K562 (cell line): Measurements from ENCODE around the gene MTOR.
A peak's percentile ranks its signal among the peaks of the same experiment; 100 is the strongest.

Experiments used
- BACH1 ChIP-seq: fragments of 200-800 bp; sonication (Bioruptor generic); IDR thresholded peaks from 2 replicates; pipeline ENCODE4 v1.6.1; 2016; ENCODE audit warnings: missing genetic modification characterization, missing compliant biosample characterization
- EZH2 ChIP-seq: IDR thresholded peaks from 2 replicates; pipeline ENCODE4 v1.6.1; 2012; ENCODE audit warnings: low read depth, mild to moderate bottlenecking, inconsistent platforms, low read length, borderline replicate concordance
- POLR2A ChIP-seq: fragments of 450-650 bp; conservative IDR thresholded peaks from 2 replicates; pipeline ENCODE4 v1.6.1; 2016
- SMC3 ChIP-seq: conservative IDR thresholded peaks from 2 replicates; pipeline ENCODE4 v1.6.1; 2011; ENCODE audit warnings: low read depth, low read length, improper control_type of control experiment; ENCODE audit not compliant: insufficient read depth
- TARDBP ChIP-seq: fragments of 450-650 bp; IDR thresholded peaks from 2 replicates; pipeline ENCODE4 v1.6.1; 2016
- VEZF1 ChIP-seq: fragments of 200-800 bp; sonication (Bioruptor generic); IDR thresholded peaks from 2 replicates; pipeline ENCODE4 v1.6.1; 2017; ENCODE audit warnings: missing genetic modification characterization, missing compliant biosample characterization
- ZBTB8A ChIP-seq: fragments of 450-650 bp; IDR thresholded peaks from 2 replicates; pipeline ENCODE4 v1.6.1; 2018; ENCODE audit warnings: mild to moderate bottlenecking, moderate library complexity; ENCODE audit not compliant: partially characterized antibody
- ZNF124 ChIP-seq: sonication (generic); formaldehyde crosslinking; IDR thresholded peaks from 2 replicates; pipeline ENCODE4 v1.8.1; 2022; ENCODE audit warnings: missing genetic modification reagents
- ZNF431 ChIP-seq: sonication (generic); formaldehyde crosslinking; IDR thresholded peaks from 2 replicates; pipeline ENCODE4 v1.8.0; 2022; ENCODE audit warnings: mild to moderate bottlenecking, missing genetic modification reagents
- TF ChIP-seq, protein P1 (sequence below), 3 experiments: IDR thresholded peaks in 2 of 3; conservative IDR thresholded peaks in 1 of 3; 2 replicates each; pipeline ENCODE4 v1.5.1; 2011 to 2012; ENCODE audit warnings: low read length in 3 of 3, mild to moderate bottlenecking in 3 of 3, control low read depth in 2 of 3, improper control_type of control experiment in 1 of 3, inconsistent platforms in 1 of 3, low read depth in 1 of 3, mixed read lengths in 1 of 3, moderate library complexity in 1 of 3; ENCODE audit not compliant: insufficient read depth in 2 of 3

GRCh38 chr1:11279630-11280029 lies 17.3 kb upstream of the MTOR start:
- TF ChIP-seq ZBTB8A, result no peak
- TF ChIP-seq ZNF124 (CRISPR knock-in tag), result no peak
- peak; percentile 45; the same call in 1 of the 2 replicates for TF ChIP-seq POLR2A
- no peak for TF ChIP-seq ZNF431 (CRISPR knock-in tag)
- TF ChIP-seq BACH1 (tag), result no peak
- no peak for TF ChIP-seq SMC3
- TF ChIP-seq TARDBP, result no peak
- TF ChIP-seq, protein P1, sequence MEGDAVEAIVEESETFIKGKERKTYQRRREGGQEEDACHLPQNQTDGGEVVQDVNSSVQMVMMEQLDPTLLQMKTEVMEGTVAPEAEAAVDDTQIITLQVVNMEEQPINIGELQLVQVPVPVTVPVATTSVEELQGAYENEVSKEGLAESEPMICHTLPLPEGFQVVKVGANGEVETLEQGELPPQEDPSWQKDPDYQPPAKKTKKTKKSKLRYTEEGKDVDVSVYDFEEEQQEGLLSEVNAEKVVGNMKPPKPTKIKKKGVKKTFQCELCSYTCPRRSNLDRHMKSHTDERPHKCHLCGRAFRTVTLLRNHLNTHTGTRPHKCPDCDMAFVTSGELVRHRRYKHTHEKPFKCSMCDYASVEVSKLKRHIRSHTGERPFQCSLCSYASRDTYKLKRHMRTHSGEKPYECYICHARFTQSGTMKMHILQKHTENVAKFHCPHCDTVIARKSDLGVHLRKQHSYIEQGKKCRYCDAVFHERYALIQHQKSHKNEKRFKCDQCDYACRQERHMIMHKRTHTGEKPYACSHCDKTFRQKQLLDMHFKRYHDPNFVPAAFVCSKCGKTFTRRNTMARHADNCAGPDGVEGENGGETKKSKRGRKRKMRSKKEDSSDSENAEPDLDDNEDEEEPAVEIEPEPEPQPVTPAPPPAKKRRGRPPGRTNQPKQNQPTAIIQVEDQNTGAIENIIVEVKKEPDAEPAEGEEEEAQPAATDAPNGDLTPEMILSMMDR (IDR thresholded peaks at IDR 0.05 in 2 of 3, conservative IDR thresholded peaks at IDR 0.05 in 1 of 3; ENCODE audit: insufficient read depth in 2 of 3, low read depth in 1 of 3, low read length in 3 of 3), result no peak
- TF ChIP-seq EZH2, result no peak
- peak; percentile 43; the same call in 1 of the 2 replicates for TF ChIP-seq VEZF1 (CRISPR knock-in tag)
